Endothelial cell (in vitro differentiated cells): ENCODE results near the gene NECTIN1. TPM values are rescaled to one million over a fixed set of nuclear protein-coding genes. Genes with fewer than 3 reads are reported as not detected.

Experiments
- DNase-seq: peaks from one replicate; pipeline ENCODE4 v3.0.0; 2021; ENCODE audit warnings: low spot score
- H3K27ac Mint-ChIP-seq: one replicate; pipeline ENCODE4 v1.8.0; 2021; ENCODE audit warnings: mixed read lengths, inconsistent platforms; ENCODE audit not compliant: unreplicated experiment
- H3K27me3 Mint-ChIP-seq: one replicate; pipeline ENCODE4 v1.8.0; 2021; ENCODE audit warnings: mild to moderate bottlenecking, moderate library complexity, mixed read lengths, inconsistent platforms; ENCODE audit not compliant: unreplicated experiment
- H3K36me3 Mint-ChIP-seq: one replicate; pipeline ENCODE4 v1.8.0; 2021; ENCODE audit warnings: mild to moderate bottlenecking, low read depth, mixed read lengths, inconsistent platforms; ENCODE audit not compliant: unreplicated experiment
- H3K4me1 Mint-ChIP-seq: one replicate; pipeline ENCODE4 v1.8.0; 2021; ENCODE audit warnings: mild to moderate bottlenecking, mixed read lengths, inconsistent platforms; ENCODE audit not compliant: unreplicated experiment
- H3K4me3 Mint-ChIP-seq: one replicate; pipeline ENCODE4 v1.8.0; 2021; ENCODE audit warnings: mild to moderate bottlenecking, mixed read lengths, inconsistent platforms; ENCODE audit not compliant: unreplicated experiment
- H3K9me3 Mint-ChIP-seq: one replicate; pipeline ENCODE4 v1.8.0; 2021; ENCODE audit warnings: mixed read lengths, inconsistent platforms; ENCODE audit not compliant: unreplicated experiment
- CTCF ChIP-seq: fragments of 200-600 bp; sonication (generic); IDR thresholded peaks from one replicate; pipeline ENCODE4 v1.5.0; 2021; ENCODE audit warnings: antibody characterized with exemption; ENCODE audit not compliant: unreplicated experiment
- total RNA-seq: library from RNA; stranded (reverse); fragmentation: NEBNext Ultra II Directional; extraction: Animal tissue kit (Norgen Biotek cat#: 25700); gene quantifications from one replicate; pipeline ENCODE4 v1.2.1, GENCODE V29; 2021; ENCODE audit not compliant: unreplicated experiment

NECTIN1 gene
- total RNA-seq, 1 donor from 2014 or later = 17.9 TPM

GRCh38 chr11:119612814-119613213 lies 116.2 kb downstream of the NECTIN1 start:
- Mint-ChIP-seq H3K4me1 (peaks cover 9% of the 10 kb centered on the region), H3K36me3 (peaks cover 3% of the 10 kb centered on the region), H3K4me3 (no peak overlapping the region), H3K27ac (no peak overlapping the region), H3K27me3 (peaks cover 11% of the 10 kb centered on the region), H3K9me3 (no peaks in the 10 kb centered on the region)
- DNase-seq = no peak
- no peak for TF ChIP-seq CTCF

GRCh38 chr11:119610836-119611426 lies 118.1 kb downstream of the NECTIN1 start:
- H3K9me3 Mint-ChIP-seq = no peaks in the 10 kb centered on the region
- no peaks in the 10 kb centered on the region for H3K4me1 Mint-ChIP-seq
- H3K27ac Mint-ChIP-seq = no peak overlapping the region
- TF ChIP-seq CTCF = no peak
- H3K4me3 Mint-ChIP-seq = no peak overlapping the region
- DNase-seq = no peak
- H3K36me3 Mint-ChIP-seq = peaks cover 3% of the 10 kb centered on the region
- H3K27me3 Mint-ChIP-seq = peaks cover 8% of the 10 kb centered on the region

GRCh38 chr11:119608781-119609180 lies 120.2 kb downstream of the NECTIN1 start:
- no peak overlapping the region for H3K27ac Mint-ChIP-seq
- no peaks in the 10 kb centered on the region for H3K36me3 Mint-ChIP-seq
- TF ChIP-seq CTCF = no peak
- peaks cover 10% of the 10 kb centered on the region for H3K27me3 Mint-ChIP-seq
- no peaks in the 10 kb centered on the region for H3K9me3 Mint-ChIP-seq
- H3K4me3 Mint-ChIP-seq = no peak overlapping the region
- no peaks in the 10 kb centered on the region for H3K4me1 Mint-ChIP-seq
- DNase-seq = no peak

- no peak for TF ChIP-seq CTCF
- Mint-ChIP-seq H3K36me3 (no peaks in the 10 kb centered on the region), H3K9me3 (no peaks in the 10 kb centered on the region), H3K4me3 (no peak overlapping the region), H3K4me1 (no peaks in the 10 kb centered on the region), H3K27ac (no peak overlapping the region), H3K27me3 (peaks cover 14% of the 10 kb centered on the region)
- DNase-seq = no peak
Measured at GRCh38 chr11:119608201-119608600, 120.8 kb downstream of the NECTIN1 start.

- H3K4me1 Mint-ChIP-seq = no peaks in the 10 kb centered on the region
- no peak overlapping the region for H3K27ac Mint-ChIP-seq
- no peak for DNase-seq
- no peaks in the 10 kb centered on the region for H3K9me3 Mint-ChIP-seq
- no peaks in the 10 kb centered on the region for H3K36me3 Mint-ChIP-seq
- no peak overlapping the region for H3K4me3 Mint-ChIP-seq
- no peak for TF ChIP-seq CTCF
- H3K27me3 Mint-ChIP-seq = peaks cover 13% of the 10 kb centered on the region
Measured at GRCh38 chr11:119607726-119608125, 121.3 kb downstream of the NECTIN1 start.
